Measurements from ENCODE around the gene DLG5.

GRCh38 chr10:77781451-77782327 is 144.9 kb downstream of the DLG5 start:
- TF ChIP-seq CTCF (IDR thresholded peaks at IDR 0.05; ENCODE audit: insufficient read depth, low read depth, low read length): no peak
- no peak for TF ChIP-seq EZH2 (IDR thresholded peaks at IDR 0.05; ENCODE audit: insufficient read depth, low read length)

All from astrocyte (in vitro differentiated cells and primary cell).